ENCODE data around the gene SLC5A11. TPM values are rescaled to one million over a fixed set of nuclear protein-coding genes. Genes with fewer than 3 reads are reported as not detected.

The SLC5A11 gene, protein sequence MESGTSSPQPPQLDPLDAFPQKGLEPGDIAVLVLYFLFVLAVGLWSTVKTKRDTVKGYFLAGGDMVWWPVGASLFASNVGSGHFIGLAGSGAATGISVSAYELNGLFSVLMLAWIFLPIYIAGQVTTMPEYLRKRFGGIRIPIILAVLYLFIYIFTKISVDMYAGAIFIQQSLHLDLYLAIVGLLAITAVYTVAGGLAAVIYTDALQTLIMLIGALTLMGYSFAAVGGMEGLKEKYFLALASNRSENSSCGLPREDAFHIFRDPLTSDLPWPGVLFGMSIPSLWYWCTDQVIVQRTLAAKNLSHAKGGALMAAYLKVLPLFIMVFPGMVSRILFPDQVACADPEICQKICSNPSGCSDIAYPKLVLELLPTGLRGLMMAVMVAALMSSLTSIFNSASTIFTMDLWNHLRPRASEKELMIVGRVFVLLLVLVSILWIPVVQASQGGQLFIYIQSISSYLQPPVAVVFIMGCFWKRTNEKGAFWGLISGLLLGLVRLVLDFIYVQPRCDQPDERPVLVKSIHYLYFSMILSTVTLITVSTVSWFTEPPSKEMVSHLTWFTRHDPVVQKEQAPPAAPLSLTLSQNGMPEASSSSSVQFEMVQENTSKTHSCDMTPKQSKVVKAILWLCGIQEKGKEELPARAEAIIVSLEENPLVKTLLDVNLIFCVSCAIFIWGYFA
- total RNA-seq = under 1 TPM in 1 of 2 donors, not detected in 1; under 0.01 TPM

DNA sequence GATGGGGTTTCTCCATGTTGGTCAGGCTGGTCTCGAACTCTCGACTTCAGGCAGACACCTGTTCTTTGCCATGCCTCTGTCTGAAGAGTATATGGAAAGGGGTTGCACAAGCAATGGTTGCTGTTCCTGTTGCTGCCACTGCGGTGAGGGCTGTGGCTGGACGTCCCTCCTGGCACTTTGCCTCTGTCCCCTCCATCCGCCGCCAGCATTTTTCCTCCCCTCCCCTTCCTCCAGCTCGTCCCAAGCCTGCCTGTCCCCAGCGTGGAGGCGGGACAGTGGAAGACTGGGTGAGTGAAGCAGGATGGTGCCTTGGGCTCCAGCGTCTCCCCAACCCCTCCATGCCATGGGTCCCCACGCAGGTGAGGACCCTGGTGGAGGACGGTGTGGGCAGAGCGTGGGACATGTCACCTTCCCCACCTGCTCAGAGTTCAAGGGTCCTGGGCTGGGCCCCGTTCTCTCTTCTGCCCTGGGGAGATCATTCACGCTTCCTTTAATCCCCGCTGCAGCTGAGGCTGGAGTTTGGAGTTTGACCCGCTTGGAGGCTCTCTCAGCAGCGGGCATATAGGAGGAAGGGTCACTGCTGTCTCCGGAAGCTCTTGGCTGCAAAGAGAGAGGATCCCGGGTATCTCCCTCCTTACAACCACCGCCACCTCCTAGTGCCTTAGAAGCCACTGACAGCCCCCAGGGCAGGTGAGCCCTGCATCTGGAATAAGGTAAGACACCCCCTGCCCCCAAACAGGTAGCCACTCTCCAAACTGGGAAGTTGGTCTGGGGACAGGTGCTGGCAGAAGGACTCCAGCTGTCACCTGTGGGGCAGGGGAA lies at the start of gene SLC5A11:
Gene SLC5A11, plus strand, starts transcription at position 238 of the 822 bp plus-strand sequence. CDS start 12,681 bp downstream, outside the sequence.

Other genes with a start within 250 kb of the SLC5A11 start
- 10 to 100 TPM; 20.6 to 47.0 TPM for gene TNRC6A, start 116.3 kb upstream of the SLC5A11 start, total RNA-seq
- 10 to 100 TPM; 19.6 to 25.0 TPM for gene ARHGAP17, start 169.4 kb downstream of the SLC5A11 start, total RNA-seq